ACC112 (cell line): Measurements from ENCODE around the gene IER5L.

Source experiments
- H2AFZ ChIP-seq: fragments of 200-600 bp; sonication (generic); one replicate; pipeline ENCODE4 v1.6.0; 2017; ENCODE audit warnings: antibody characterized with exemption, low read length; ENCODE audit not compliant: unreplicated experiment
- H3K27ac ChIP-seq: fragments of 200-600 bp; sonication (generic); 2 replicates; pipeline ENCODE4 v1.5.1; 2014; ENCODE audit warnings: low read depth, mild to moderate bottlenecking, antibody characterized with exemption, low read length, moderate library complexity
- H3K27me3 ChIP-seq: fragments of 200-600 bp; sonication (generic); 2 replicates; pipeline ENCODE4 v1.6.1; 2014; ENCODE audit warnings: mild to moderate bottlenecking, antibody characterized with exemption, low read length, moderate library complexity, mixed read lengths; ENCODE audit not compliant: insufficient read depth
- H3K36me3 ChIP-seq: fragments of 200-600 bp; sonication (generic); 2 replicates; pipeline ENCODE4 v1.6.1; 2016; ENCODE audit warnings: mild to moderate bottlenecking, antibody characterized with exemption, low read length, moderate library complexity, mixed read lengths; ENCODE audit not compliant: insufficient read depth
- H3K4me1 ChIP-seq: fragments of 200-600 bp; sonication (generic); one replicate; pipeline ENCODE4 v1.6.1; 2016; ENCODE audit warnings: low read length, mixed read lengths; ENCODE audit not compliant: insufficient read depth, unreplicated experiment, control insufficient read depth
- H3K4me3 ChIP-seq: fragments of 200-600 bp; sonication (generic); 2 replicates; pipeline ENCODE4 v1.5.1; 2014; ENCODE audit warnings: mild to moderate bottlenecking, low read depth, low read length
- H3K79me2 ChIP-seq: fragments of 200-600 bp; sonication (generic); one replicate; pipeline ENCODE4 v1.6.0; 2016; ENCODE audit warnings: low read length; ENCODE audit not compliant: control insufficient read depth, unreplicated experiment, insufficient read depth

The IER5L gene

DNA sequence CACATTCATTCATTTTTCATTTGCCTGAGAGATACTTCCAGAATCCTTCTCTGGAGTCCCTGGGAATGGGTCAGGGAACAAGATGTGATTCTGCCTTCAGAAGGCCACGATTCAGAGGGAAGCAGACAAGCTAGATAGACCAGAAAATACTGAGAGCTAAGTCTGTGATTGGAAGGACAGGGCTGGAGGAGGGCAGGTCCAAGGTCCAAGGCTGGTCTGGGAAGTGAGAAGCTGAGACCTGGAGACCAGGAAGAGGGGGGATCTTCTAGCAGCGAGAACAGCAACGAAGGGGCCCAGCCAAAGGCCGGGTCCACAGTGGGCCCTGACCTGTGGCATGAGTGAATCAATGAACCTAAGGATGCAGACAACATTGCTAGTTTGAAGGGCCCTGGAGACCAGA lies 4.1 kb upstream of the IER5L start:
- Histone ChIP-seq H3K27me3 (no peaks in the 10 kb centered on the region), H3K36me3 (no peaks in the 10 kb centered on the region), H3K79me2 (peaks cover 7% of the 10 kb centered on the region), H3K27ac (no peak overlapping the region), H2AFZ (no peak overlapping the region), H3K4me3 (no peak overlapping the region), H3K4me1 (peaks cover 2% of the 10 kb centered on the region)

DNA sequence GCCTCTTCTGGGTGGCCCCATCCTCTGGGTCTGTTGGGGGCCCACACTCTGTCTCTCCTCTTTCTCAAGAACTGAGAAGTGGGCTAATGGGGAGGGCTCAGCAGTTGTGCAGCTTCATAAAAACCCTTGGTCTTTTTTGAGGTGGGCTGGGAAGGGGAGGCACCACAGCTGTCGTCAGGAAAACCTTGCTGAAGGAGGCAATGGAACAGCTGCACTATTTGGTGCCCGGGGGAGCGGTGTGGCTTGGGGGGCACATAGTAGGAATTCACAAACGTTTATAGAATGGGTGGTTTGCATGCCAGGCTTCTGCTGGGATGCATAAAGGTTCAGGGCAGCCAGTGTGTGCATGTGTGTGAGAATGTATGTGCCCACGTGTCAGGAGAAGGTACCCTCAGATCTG lies 3.2 kb upstream of the IER5L start:
- no peak overlapping the region for H3K27ac ChIP-seq

DNA sequence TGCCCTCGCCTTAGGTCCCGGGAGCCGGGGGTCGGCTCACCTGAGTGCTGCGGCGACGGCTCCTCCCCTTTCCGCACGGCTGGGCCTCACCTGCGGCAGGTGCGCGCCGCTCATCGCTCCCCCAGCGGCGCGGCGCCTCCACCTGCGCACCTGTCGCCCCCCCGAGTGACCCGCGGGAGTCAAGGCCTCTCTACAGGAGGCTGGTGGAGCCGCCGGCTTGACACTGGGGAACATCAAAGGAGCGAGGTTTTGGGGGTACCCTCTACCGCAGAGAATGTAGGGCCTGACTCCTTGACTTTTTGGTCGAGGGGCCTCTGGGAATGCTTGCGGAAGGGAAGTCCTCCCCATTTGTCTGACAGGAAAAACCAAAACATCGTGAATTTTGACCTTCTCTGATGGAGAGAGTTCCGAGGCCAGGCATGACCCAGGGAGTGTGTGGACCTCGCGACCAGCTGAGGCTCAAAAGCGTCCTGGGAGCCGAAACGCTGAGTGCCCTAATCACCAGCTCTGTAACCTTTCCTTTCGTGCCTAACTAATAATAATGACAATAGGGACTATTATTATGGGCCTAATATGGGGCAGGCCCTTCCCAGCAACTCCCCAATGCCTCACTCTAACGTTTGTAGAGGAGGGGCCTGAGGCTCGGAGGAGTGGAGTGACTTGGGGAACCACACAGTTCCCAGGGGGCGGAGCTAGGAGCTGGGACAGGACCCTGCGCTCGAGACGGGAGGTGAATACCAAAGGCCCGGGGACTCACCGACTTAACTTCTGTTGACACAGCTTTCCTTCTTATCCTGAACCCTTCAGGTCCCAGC lies 714 bp upstream of the IER5L start:
- Histone ChIP-seq H3K4me1 (peaks cover 6% of the 10 kb centered on the region), H3K36me3 (no peaks in the 10 kb centered on the region), H3K4me3 (peak overlapping the region; percentile 97), H3K27ac (no peak overlapping the region), H3K79me2 (peaks cover 13% of the 10 kb centered on the region), H3K27me3 (no peaks in the 10 kb centered on the region), H2AFZ (no peak overlapping the region)

More for the DNA sequence above, 3.2 kb upstream of the IER5L start:
- Histone ChIP-seq H3K4me3 (no peak overlapping the region), H3K36me3 (no peaks in the 10 kb centered on the region), H3K27me3 (no peaks in the 10 kb centered on the region), H2AFZ (no peak overlapping the region), H3K4me1 (peaks cover 2% of the 10 kb centered on the region), H3K79me2 (peaks cover 13% of the 10 kb centered on the region)

DNA sequence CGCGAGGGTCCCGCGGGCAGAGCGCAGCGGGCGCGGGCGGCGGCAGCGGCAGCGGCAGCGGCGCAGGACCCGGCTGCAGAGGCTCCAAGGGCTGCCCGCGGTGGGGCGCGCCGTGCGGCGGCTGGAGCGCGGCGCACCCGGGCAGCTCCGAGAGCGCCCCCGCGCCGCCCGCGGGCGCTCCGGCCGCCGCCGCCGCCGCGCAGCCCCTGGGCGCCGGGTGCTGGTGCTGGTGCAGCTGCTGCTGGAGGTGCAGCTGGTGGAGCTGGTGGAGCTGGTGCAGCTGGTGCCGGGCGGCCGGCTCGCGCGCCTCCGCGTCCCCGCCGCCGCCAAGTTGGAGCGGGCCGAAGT lies 644 bp downstream of the IER5L start:
- H3K4me3 ChIP-seq, result peak overlapping the region; percentile 97
- no peaks in the 10 kb centered on the region for H3K27me3 ChIP-seq
- H2AFZ ChIP-seq, result no peak overlapping the region
- H3K27ac ChIP-seq, result peak overlapping the region; percentile 41; the same call in 1 of the 2 replicates
- peaks cover 19% of the 10 kb centered on the region for H3K4me1 ChIP-seq
- peaks cover 13% of the 10 kb centered on the region for H3K79me2 ChIP-seq
- H3K36me3 ChIP-seq, result no peaks in the 10 kb centered on the region

DNA sequence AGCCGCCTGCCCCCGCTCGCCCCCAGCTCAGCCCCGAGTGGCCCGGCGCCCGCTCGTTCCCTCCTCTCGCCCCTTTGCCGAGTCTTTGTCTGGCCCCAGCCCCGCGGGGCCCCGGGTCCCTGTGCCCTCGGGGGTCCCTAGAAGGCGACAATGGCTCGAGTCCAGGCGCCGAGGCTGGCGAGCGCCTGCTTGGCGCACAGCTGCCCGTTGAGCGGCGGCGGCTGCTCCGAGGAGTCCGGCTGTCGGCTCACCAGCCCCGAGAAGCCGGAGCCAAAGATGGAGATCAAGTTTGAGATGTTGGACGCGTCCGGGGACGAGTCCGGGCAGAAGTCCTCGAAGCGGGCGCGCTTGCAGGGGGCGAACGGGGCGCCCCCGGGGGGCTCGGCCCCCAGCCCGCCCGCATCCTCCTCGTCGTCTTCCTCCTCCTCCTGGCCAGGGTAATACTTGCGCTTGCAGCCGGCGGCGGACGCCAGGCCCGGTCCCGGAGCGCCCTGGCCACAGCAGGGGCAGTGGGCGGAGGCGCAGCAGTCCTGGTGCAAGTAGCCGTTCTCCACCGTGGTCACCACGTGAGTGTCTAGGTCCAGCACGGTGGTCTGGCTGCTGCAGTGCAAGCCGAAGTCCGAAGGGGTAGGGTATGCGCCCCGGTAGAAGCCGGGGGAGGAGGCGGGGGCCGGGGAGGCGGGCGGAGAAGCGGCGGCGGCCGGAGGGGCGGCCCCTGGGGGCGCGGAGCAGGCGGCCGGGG lies 1.2 kb downstream of the IER5L start:
- Histone ChIP-seq H3K79me2 (peaks cover 13% of the 10 kb centered on the region), H3K4me1 (peaks cover 19% of the 10 kb centered on the region), H2AFZ (no peak overlapping the region), H3K36me3 (no peaks in the 10 kb centered on the region), H3K4me3 (peak overlapping the region; percentile 82), H3K27me3 (no peaks in the 10 kb centered on the region), H3K27ac (peak overlapping the region; percentile 76)

DNA sequence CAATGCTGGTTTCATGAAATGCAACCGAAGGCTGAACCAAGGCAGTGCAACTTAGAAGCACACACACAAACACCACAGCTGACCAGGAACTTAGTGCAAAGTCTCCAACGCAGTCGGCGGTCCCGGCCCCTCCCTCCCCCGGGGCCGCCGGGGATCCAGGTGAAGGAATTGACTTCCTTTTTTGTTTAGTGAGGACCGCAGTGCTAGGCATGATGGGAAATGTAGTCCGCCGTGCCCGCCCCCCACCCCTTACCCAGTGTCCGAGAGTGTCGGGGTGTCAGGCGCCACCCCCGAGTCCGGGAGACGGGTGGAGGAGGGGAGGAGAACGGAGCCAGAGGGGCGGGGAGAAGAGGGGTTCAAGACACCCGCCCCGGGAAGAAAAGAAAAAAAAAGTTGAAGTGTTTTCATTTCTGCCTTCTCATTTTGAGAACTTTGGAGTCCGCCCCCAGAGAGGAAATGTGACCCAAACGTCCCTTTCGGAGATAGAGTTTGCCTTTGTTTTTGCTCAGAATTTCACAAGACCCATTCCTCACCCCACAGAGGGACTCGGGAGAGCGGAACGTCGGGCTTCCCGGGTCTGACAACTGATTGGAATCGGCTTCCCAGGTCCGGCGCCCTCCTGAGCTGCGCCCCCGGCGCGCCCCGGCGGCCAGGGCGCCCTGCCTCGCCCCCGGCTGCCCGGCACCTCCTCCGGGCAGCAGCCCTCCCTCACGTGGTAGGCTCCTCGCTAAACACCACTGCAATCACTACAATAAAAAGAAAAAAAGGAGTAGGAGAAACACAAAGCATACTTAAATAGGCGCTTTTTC lies 2.0 kb downstream of the IER5L start:
- H3K4me1 ChIP-seq, result peaks cover 19% of the 10 kb centered on the region
- H3K36me3 ChIP-seq, result no peaks in the 10 kb centered on the region
- H3K4me3 ChIP-seq, result peak overlapping the region; percentile 82
- peaks cover 13% of the 10 kb centered on the region for H3K79me2 ChIP-seq
- no peak overlapping the region for H2AFZ ChIP-seq
- H3K27ac ChIP-seq, result peak overlapping the region; percentile 76
- H3K27me3 ChIP-seq, result no peaks in the 10 kb centered on the region

DNA sequence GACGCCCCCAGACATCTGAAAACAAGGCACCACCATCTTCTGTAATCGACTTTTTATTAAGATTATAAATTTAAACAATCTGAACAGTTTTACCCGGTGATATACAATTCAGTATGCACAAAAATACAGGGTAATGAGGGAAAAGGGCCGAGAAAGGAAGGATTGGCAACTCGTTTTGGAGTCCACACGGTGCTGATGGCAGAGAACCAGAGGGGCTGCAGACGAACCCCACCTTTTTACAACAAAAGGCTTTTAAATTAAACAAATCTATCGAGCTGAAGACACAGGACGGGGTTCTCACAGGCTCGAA lies 2.6 kb downstream of the IER5L start:
- no peaks in the 10 kb centered on the region for H3K36me3 ChIP-seq
- peak overlapping the region; percentile 80 for H2AFZ ChIP-seq
- peak overlapping the region; percentile 76 for H3K27ac ChIP-seq
- peak overlapping the region; percentile 82 for H3K4me3 ChIP-seq
- H3K27me3 ChIP-seq, result no peaks in the 10 kb centered on the region
- peaks cover 13% of the 10 kb centered on the region for H3K79me2 ChIP-seq
- peaks cover 20% of the 10 kb centered on the region for H3K4me1 ChIP-seq

DNA sequence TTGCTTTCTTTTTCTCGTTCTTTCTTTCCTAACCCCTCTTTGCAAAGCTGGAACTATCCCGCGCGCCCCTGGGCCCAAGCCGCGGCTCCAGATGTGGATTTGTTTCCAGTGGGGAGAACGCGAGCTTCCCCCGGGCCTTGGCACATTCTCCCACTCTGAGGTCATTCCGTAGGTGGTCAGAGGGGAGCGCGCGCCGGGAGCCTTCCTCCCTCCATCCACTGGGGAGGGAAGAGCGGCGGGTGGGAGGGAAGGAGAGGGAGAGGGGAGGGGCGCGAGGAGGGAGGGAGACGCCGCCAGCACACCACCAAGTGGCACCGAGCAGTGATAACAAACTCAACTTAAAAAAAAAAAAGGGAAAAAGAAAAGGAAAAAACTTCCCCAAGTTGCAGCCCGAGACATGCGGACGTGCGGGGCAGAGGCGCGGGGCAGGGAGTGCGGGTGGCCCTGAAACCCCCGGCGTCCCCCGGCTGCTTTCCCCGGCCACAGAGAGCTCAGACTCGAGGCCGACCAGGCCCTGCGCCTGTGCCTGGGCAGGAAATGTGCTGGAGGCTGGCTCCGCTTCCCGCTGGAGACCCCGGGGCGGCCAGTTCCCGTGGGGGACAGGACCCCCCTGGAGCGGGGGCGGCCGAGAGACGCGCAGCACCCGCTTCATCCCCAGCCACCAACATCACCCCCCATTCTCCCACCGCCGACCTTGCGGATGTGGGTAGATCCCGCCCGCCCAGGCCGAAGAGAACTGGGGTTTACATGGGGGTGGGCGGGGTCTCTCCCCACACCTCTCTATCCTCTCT lies 3.1 kb downstream of the IER5L start:
- Histone ChIP-seq H3K79me2 (peaks cover 13% of the 10 kb centered on the region), H3K27ac (peak overlapping the region; percentile 76), H2AFZ (peak overlapping the region; percentile 80)

DNA sequence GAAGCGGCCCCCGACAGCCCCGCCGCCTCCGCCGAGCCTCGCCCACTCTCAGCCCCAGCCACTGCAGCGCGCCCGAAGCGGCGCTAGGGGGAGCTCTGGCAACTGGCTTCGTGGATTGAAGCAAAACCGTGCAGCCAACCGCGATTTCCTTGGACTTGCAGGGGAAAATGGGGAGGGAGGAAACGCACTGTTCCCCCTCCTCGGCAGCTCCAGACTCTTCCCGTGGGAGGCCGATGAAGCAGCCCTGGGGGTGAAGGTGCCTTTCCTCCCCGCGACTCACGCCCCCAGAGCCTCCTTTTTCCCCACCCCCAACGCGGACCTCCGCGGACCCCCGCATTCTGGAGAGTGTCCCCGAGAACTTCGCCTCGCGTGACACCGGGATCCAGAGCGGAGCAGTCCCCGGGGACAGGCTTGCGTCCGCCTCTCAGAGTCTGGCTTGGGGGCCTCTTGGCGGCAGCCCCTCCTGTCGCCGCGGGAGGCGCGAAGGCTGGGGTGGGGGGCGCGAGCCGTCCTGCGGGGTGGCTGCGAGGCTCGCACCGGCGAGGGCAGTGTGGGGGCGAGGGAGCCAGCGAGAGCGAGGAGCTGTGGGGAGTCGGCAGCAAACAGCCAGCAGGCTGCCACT lies 3.8 kb downstream of the IER5L start:
- Histone ChIP-seq H3K79me2 (peaks cover 13% of the 10 kb centered on the region), H3K4me3 (peak overlapping the region; percentile 82), H3K4me1 (peaks cover 27% of the 10 kb centered on the region), H3K27ac (peak overlapping the region; percentile 76), H3K36me3 (no peaks in the 10 kb centered on the region), H2AFZ (peak overlapping the region; percentile 51), H3K27me3 (no peaks in the 10 kb centered on the region)

More for the DNA sequence above, 3.1 kb downstream of the IER5L start:
- H3K27me3 ChIP-seq, result no peaks in the 10 kb centered on the region
- no peaks in the 10 kb centered on the region for H3K36me3 ChIP-seq
- H3K4me3 ChIP-seq, result peak overlapping the region; percentile 82
- H3K4me1 ChIP-seq, result peaks cover 26% of the 10 kb centered on the region
